LNCAP (cell line): ENCODE data around the gene PEX16.

Experiments used
- TF ChIP-seq, protein P1 (sequence below): fragments of 450-650 bp; IDR thresholded peaks from 2 replicates; pipeline ENCODE4 v1.5.1; 2017; ENCODE audit warnings: mild to moderate bottlenecking

The PEX16 gene

GRCh38 chr11:45925550-45925949, 7.9 kb upstream of the PEX16 start:
- TF ChIP-seq, protein P1, sequence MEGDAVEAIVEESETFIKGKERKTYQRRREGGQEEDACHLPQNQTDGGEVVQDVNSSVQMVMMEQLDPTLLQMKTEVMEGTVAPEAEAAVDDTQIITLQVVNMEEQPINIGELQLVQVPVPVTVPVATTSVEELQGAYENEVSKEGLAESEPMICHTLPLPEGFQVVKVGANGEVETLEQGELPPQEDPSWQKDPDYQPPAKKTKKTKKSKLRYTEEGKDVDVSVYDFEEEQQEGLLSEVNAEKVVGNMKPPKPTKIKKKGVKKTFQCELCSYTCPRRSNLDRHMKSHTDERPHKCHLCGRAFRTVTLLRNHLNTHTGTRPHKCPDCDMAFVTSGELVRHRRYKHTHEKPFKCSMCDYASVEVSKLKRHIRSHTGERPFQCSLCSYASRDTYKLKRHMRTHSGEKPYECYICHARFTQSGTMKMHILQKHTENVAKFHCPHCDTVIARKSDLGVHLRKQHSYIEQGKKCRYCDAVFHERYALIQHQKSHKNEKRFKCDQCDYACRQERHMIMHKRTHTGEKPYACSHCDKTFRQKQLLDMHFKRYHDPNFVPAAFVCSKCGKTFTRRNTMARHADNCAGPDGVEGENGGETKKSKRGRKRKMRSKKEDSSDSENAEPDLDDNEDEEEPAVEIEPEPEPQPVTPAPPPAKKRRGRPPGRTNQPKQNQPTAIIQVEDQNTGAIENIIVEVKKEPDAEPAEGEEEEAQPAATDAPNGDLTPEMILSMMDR, result no peak

DNA sequence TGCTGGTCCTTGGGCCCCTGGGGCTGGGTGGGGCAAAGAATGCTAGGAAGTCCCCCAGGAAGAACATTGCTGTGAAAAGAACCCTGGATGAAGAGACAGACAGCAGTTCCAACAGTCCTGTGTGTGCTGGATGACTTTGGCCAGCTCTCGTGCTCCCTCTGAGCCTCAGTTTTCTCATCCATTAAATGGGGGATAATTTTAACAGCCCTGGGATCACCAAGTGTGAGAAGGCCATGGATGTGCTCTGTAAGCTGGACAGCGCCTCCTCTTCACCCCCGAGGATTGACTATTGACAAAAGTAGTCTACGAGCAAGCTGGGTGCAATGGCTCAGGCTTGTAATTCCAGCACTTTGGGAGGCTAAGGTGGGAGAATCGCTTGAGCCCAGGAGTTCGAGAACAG, 7.2 kb upstream of the PEX16 start:
- TF ChIP-seq, protein P1, result no peak

DNA sequence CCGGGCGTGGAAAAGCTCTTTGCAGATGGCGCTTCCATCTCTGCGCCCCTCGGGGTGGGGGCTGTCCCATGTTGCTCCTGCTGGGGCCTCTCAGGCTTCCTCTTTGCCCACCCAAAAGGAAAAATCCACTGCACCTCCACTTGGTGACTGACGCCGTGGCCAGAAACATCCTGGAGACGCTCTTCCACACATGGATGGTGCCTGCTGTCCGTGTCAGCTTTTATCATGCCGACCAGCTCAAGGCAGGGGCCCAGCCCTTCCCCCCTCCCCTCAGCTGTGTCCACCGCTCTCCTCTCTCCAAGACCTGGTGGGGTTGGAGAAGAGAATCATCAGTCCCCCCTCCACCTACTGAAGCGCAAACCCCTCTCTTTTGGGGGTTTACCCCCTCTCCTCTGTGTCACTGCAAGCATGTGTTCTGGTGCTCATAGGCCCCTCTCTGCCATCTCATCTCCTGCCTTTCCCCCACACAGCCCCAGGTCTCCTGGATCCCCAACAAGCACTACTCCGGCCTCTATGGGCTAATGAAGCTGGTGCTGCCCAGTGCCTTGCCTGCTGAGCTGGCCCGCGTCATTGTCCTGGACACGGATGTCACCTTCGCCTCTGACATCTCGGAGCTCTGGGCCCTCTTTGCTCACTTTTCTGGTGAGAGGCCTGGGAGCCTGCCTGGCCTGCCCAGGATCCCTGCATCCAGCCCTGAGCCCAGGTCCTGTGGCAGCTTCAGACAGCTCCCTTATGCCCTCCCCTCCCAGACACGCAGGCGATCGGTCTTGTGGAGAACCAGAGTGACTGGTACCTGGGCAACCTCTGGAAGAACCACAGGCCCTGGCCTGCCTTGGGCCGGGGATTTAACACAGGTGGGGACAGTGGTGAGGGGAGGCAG, 6.6 kb upstream of the PEX16 start:
- TF ChIP-seq, protein P1, result no peak

GRCh38 chr11:45922425-45923082, 4.9 kb upstream of the PEX16 start, which contains the start of gene LARGE2:
TSS of gene LARGE2 (plus strand) at chr11:45922656. CDS start at chr11:45922883, 227 bp downstream.
- TF ChIP-seq, protein P1, result no peak

GRCh38 chr11:45921561-45922424, 4.1 kb upstream of the PEX16 start:
- TF ChIP-seq, protein P1, result no peak

- TF ChIP-seq, protein P1, result no peak
Measured at GRCh38 chr11:45920531-45921477, 3.1 kb upstream of the PEX16 start.
